Measurements from ENCODE around the gene SHF. TPM values are rescaled to one million over a fixed set of nuclear protein-coding genes. Genes with fewer than 3 reads are reported as not detected.

Gene SHF
- total RNA-seq, 4 donors from 2014 or later: 4.4 to 10.0 (median 7.4) TPM

GRCh38 chr15:45168751-45169551 lies 18.8 kb downstream of the SHF start:
- 76 to 89% methylated on average over 5 of the region's 9 CpGs for WGBS, 2 donors (ENCODE audit: low coverage in 1 of 2)
- peak overlapping the region in 3 of 4 donors; percentile 97 to 99 (median 99) for H3K27ac ChIP-seq

GRCh38 chr15:45168286-45168685 lies 19.5 kb downstream of the SHF start:
- Histone ChIP-seq H3K27ac (peak overlapping the region in 3 of 4 donors; percentile 97 to 99 (median 99)), H3K4me3 (no peak overlapping the region), H3K36me3 (peaks cover 0 to 21% of the 10 kb centered on the region in 2 donors), H3K9me3 (no peaks in the 10 kb centered on the region), H3K4me1 (peaks cover 0 to 45% (median 3%) of the 10 kb centered on the region in 3 donors), H3K27me3 (no peaks in the 10 kb centered on the region)
- no peak for ATAC-seq
- TF ChIP-seq POLR2AphosphoS5 (IDR thresholded peaks at IDR 0.05): no peak
- no peak for TF ChIP-seq POLR2A (IDR thresholded peaks at IDR 0.05)
- TF ChIP-seq EP300 (IDR thresholded peaks at IDR 0.05): no peak
- TF ChIP-seq, protein P1, sequence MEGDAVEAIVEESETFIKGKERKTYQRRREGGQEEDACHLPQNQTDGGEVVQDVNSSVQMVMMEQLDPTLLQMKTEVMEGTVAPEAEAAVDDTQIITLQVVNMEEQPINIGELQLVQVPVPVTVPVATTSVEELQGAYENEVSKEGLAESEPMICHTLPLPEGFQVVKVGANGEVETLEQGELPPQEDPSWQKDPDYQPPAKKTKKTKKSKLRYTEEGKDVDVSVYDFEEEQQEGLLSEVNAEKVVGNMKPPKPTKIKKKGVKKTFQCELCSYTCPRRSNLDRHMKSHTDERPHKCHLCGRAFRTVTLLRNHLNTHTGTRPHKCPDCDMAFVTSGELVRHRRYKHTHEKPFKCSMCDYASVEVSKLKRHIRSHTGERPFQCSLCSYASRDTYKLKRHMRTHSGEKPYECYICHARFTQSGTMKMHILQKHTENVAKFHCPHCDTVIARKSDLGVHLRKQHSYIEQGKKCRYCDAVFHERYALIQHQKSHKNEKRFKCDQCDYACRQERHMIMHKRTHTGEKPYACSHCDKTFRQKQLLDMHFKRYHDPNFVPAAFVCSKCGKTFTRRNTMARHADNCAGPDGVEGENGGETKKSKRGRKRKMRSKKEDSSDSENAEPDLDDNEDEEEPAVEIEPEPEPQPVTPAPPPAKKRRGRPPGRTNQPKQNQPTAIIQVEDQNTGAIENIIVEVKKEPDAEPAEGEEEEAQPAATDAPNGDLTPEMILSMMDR (IDR thresholded peaks at IDR 0.05): no peak
- WGBS, 2 donors (ENCODE audit: low coverage in 1 of 2): 95% methylated on average over 4 of the region's 4 CpGs; no CpG with 5 or more reads in 1 of the 2 donors

More at GRCh38 chr15:45168751-45169551, 18.8 kb downstream of the SHF start:
- H3K9me3 ChIP-seq: no peaks in the 10 kb centered on the region
- ATAC-seq: no peak
- TF ChIP-seq POLR2AphosphoS5 (IDR thresholded peaks at IDR 0.05): no peak
- no peak for TF ChIP-seq POLR2A (IDR thresholded peaks at IDR 0.05)
- TF ChIP-seq EP300 (IDR thresholded peaks at IDR 0.05): no peak
- TF ChIP-seq, protein P1 (IDR thresholded peaks at IDR 0.05): no peak
- H3K27me3 ChIP-seq: no peaks in the 10 kb centered on the region
- H3K4me1 ChIP-seq: peaks cover 0 to 45% (median 3%) of the 10 kb centered on the region in 3 donors
- peaks cover 0 to 28% of the 10 kb centered on the region in 2 donors for H3K36me3 ChIP-seq
- no peak overlapping the region for H3K4me3 ChIP-seq

DNA sequence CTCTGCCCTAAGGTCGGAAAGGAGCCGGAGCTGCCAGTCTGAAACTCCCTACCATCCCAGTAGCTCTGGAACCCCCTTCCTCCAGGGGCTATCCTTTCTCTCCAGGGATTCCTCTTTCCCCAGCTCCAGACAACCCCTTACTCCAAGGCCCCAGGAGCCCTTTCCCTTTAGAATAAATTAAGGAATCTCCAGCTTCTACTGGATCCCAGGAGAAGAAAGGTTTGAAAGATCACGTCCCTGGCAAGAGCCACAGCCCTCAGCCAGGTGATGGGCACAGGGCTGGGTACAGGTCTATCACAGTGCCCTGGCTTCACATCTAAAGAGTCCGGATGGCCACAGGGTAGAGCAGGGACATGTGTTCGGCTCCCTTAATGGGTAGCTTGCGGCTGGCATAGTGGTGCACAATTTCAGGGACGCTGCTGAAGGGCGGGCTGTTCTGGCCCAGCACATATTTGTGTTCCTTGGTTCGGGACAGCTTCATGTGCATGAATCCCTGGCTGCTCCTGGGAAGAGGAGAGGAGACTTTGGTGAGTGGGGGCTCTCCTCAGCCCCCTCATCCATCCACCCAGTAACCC lies 20.0 kb downstream of the SHF start:
- ATAC-seq: no peak
- 57% methylated on average over 7 of the region's 9 CpGs; no CpG with 5 or more reads in 1 of the 2 donors for WGBS, 2 donors (ENCODE audit: low coverage in 1 of 2)
- H3K4me3 ChIP-seq: peak overlapping the region; percentile 63 to 80

DNA sequence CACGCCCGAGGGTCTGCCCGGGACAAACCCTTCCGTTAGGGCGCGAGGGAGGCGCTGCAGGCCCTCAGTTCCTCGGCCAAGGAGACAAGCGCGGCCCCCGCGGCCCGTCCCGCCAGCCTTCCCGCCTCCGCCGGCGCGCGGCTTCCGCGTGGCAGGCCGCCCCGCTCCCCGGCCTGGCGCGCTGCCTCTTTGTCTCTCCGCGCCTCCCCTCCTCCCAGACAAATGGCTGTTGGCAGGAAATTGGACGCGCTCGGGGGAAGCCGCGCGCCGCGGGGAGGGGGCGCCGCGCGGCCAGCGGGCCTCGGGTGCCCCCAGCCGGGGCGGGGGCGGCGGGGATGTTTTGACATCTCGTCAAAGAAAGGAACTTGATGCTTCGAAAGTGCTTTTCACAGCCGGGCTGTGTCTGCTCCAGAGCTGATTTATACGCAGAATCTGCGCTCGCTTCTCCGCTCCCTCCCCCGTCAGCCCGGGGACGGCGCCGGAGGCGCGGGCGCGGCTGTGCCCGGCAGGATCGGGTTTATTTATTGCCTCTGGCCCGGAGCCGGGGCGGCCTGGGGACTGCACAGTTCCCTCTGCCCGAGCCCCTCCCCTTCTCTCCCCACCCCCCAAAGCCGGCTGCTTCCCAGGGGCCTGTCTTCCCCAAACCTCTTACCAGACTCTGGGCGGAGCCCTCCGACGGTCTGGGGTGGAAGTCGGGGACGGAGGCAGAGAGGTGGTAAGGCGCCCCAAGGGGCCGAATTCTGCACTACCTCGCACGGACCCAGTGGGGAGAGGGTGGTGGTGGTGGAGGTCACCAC lies 20.7 kb downstream of the SHF start:
- peak; percentile 86 for ATAC-seq
- Histone ChIP-seq H3K27ac (peak overlapping the region; percentile 97 to 99 (median 98)), H3K4me3 (peak overlapping the region; percentile 63 to 80), H3K27me3 (no peaks in the 10 kb centered on the region), H3K9me3 (no peaks in the 10 kb centered on the region), H3K36me3 (peaks cover 0 to 9% of the 10 kb centered on the region in 2 donors), H3K4me1 (peaks cover 0 to 56% (median 5%) of the 10 kb centered on the region in 3 donors)
- WGBS, 2 donors (ENCODE audit: low coverage in 1 of 2): no CpG with 5 or more reads among the region's 79 CpGs
- TF ChIP-seq POLR2AphosphoS5 (IDR thresholded peaks at IDR 0.05): peak; percentile 69
- TF ChIP-seq, protein P1 (IDR thresholded peaks at IDR 0.05): peak in 3 of 4 experiments; percentile 68 to 80 (median 74)
- TF ChIP-seq EP300 (IDR thresholded peaks at IDR 0.05): no peak
- peak; percentile 39 to 68 for TF ChIP-seq POLR2A (IDR thresholded peaks at IDR 0.05)

More for the DNA sequence above, 20.0 kb downstream of the SHF start:
- Histone ChIP-seq H3K4me1 (peaks cover 0 to 51% (median 5%) of the 10 kb centered on the region in 3 donors), H3K9me3 (no peaks in the 10 kb centered on the region), H3K27ac (peak overlapping the region; percentile 97 to 99 (median 98)), H3K27me3 (no peaks in the 10 kb centered on the region), H3K36me3 (peaks cover 0 to 15% of the 10 kb centered on the region in 2 donors)
- TF ChIP-seq EP300 (IDR thresholded peaks at IDR 0.05): no peak
- TF ChIP-seq, protein P1 (IDR thresholded peaks at IDR 0.05): no peak
- no peak for TF ChIP-seq POLR2A (IDR thresholded peaks at IDR 0.05)
- no peak for TF ChIP-seq POLR2AphosphoS5 (IDR thresholded peaks at IDR 0.05)
